Subcutaneous adipose tissue (tissue), 4 donors: ENCODE results near the gene TGFBR1. TPM values are rescaled to one million over a fixed set of nuclear protein-coding genes. Genes with fewer than 3 reads are reported as not detected.

Source experiments
- CTCF ChIP-seq: fragments of 450-650 bp; IDR thresholded peaks from one replicate; pipeline ENCODE4 v1.5.1; 2016; ENCODE audit warnings: low read depth, mild to moderate bottlenecking, control low read depth, antibody characterized with exemption, moderate library complexity
- total RNA-seq, 4 donors: library from RNA; depleted of rRNA; stranded (reverse); fragments of >200 nt; gene quantifications; one replicate each; pipeline ENCODE4 v1.1.0, GENCODE V29; 2016

TGFBR1 gene
- total RNA-seq, 4 donors from 2014 or later, result 32.0 to 50.7 (median 36.7) TPM

DNA sequence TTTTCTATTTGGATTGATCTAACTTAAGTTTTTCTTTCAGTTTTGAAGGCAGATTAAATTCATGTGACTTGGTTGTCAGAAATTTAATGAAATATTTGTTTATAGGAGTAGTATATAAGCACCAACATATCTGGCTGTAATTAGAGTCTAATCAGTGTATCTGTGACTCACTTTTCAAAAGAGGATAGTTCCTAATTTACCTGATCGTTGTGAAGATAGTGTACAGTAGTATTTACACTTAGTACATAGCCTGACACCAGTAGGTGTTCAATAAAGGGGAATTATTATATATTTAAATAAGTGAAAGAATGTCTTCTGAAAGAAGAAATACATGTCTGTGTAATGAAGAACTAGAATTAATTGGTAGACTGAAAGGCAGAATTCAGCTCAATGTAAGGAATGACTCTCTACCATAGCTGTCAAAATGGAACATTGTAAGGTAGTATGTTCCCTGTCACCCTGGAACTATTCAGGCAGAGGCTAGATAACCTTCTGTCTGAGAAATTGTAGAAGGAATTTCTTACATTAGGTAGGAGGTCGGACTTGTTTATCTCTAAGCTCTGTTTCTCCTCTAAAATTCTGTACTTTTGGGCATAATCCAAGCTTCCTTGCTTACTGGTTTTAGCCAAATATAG is 8.6 kb downstream of the TGFBR1 start:
- no peak for TF ChIP-seq CTCF

DNA sequence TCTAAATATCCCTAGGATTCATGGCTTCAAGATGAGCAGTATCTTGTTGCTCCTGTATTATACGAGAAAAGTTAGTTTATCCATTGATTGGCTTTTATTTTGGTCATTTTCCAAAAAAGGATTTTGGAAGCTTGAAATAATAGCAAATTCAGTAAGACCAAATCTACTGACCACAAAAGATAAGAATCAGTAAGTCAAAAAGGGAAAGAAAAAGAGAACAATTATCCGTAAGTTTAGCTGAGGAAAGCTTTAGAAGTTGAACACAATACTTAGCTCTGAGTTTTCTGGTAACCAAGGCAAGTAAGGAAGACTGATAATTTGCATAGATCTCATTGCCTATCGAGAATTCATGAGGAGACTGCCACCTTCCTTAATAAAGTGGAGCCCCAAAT is 9.1 kb downstream of the TGFBR1 start:
- TF ChIP-seq CTCF, result no peak

- no peak for TF ChIP-seq CTCF
Observed at GRCh38 chr9:99114846-99115500, 10.1 kb downstream of the TGFBR1 start.

DNA sequence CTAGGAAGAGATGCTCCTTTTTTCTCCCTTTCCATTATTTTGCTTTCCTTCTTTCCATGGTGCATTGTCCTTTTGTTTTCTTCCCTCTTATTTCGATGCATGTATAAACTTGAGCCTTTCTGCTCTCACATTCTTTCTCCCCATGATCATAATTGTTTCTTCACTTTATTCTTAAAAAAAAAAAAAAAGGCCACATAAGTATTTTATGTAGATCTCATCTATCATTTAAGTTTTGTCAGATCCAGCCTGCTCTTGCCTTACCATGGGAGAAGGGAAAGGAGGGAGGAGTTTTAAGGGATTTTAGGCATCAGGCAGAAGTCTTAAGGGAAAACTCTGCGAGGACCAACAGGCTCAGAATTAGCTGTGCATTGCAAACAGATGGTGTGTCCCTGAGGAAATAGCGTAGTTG is 11.1 kb downstream of the TGFBR1 start:
- no peak for TF ChIP-seq CTCF

GRCh38 chr9:99118782-99119466 is 14.0 kb downstream of the TGFBR1 start:
- no peak for TF ChIP-seq CTCF

- TF ChIP-seq CTCF, result no peak
Observed at GRCh38 chr9:99119976-99120655, 15.2 kb downstream of the TGFBR1 start.

GRCh38 chr9:99121604-99122003 is 16.7 kb downstream of the TGFBR1 start:
- no peak for TF ChIP-seq CTCF
